SU-DHL-6 (cell line): ENCODE results near the gene SDC3.

Experiments used
- H2AFZ ChIP-seq: fragments of 200-600 bp; sonication (generic); 2 replicates; pipeline ENCODE4 v1.6.1; 2014; ENCODE audit warnings: low read depth, mild to moderate bottlenecking, moderate library complexity, mixed read lengths, antibody characterized with exemption, low read length; ENCODE audit not compliant: severe bottlenecking
- H3F3A ChIP-seq: fragments of 200-600 bp; shearing (Covaris generic); 2 replicates; pipeline ENCODE4 v1.6.0; 2016; ENCODE audit warnings: antibody characterized with exemption, mild to moderate bottlenecking; ENCODE audit not compliant: insufficient read depth
- H3K27ac ChIP-seq: fragments of 200-600 bp; sonication (generic); 2 replicates; pipeline ENCODE4 v1.5.1; 2016; ENCODE audit warnings: low read depth, mild to moderate bottlenecking, low read length, moderate library complexity, mixed read lengths
- H3K27me3 ChIP-seq: fragments of 200-600 bp; sonication (generic), shearing (Covaris generic); 2 replicates; pipeline ENCODE4 v1.6.0; 2014; ENCODE audit warnings: mild to moderate bottlenecking, low read length
- H3K36me3 ChIP-seq: fragments of 200-600 bp; sonication (generic); 2 replicates; pipeline ENCODE4 v1.6.1; 2014; ENCODE audit warnings: mild to moderate bottlenecking, low read length, mixed read lengths
- H3K4me2 ChIP-seq: fragments of 300-600, 200-600 bp; shearing (Covaris generic), sonication (generic); 2 replicates; pipeline ENCODE4 v1.6.0; 2014; ENCODE audit warnings: low read length, low read depth, mild to moderate bottlenecking; ENCODE audit not compliant: poor library complexity, severe bottlenecking
- H3K4me3 ChIP-seq: fragments of 200-600 bp; sonication (generic); 2 replicates; pipeline ENCODE4 v1.5.1; 2014; ENCODE audit warnings: antibody characterized with exemption, low read length, mild to moderate bottlenecking, mixed read lengths; ENCODE audit not compliant: insufficient read depth, poor library complexity, severe bottlenecking
- H3K79me2 ChIP-seq: fragments of 200-600 bp; sonication (generic); 2 replicates; pipeline ENCODE4 v1.6.1; 2014; ENCODE audit warnings: mild to moderate bottlenecking, low read length, moderate library complexity; ENCODE audit not compliant: insufficient read depth
- H3K9ac ChIP-seq: fragments of 200-600 bp; sonication (generic); 2 replicates; pipeline ENCODE4 v1.7.0; 2014; ENCODE audit warnings: mild to moderate bottlenecking, low read length
- H3K9me2 ChIP-seq: fragments of 200-600 bp; sonication (generic); replicated peaks from 2 replicates; pipeline ENCODE4 v1.6.1; 2014; ENCODE audit warnings: low read length; ENCODE audit not compliant: insufficient read depth
- H3K9me3 ChIP-seq: fragments of 200-600 bp; sonication (generic); 2 replicates; pipeline ENCODE4 v1.6.1; 2014; ENCODE audit warnings: low read length, mixed read lengths; ENCODE audit not compliant: insufficient read depth
- H4K20me1 ChIP-seq: fragments of 200-600 bp; sonication (generic); 2 replicates; pipeline ENCODE4 v1.6.1; 2014; ENCODE audit warnings: low read depth, mild to moderate bottlenecking, antibody characterized with exemption, low read length, moderate library complexity, mixed read lengths
- EZH2phosphoT487 ChIP-seq: fragments of 200-600 bp; sonication (generic), shearing (Covaris generic); conservative IDR thresholded peaks from 2 replicates; pipeline ENCODE4 v1.6.1; 2018; ENCODE audit warnings: mild to moderate bottlenecking, antibody characterized with exemption, low read length, moderate library complexity, mixed read lengths
- TF ChIP-seq, protein P1 (sequence below): fragments of 200-600 bp; sonication (generic); IDR thresholded peaks from one replicate; pipeline ENCODE4 v1.5.1; 2017; ENCODE audit warnings: antibody characterized with exemption, mild to moderate bottlenecking, low read length, moderate library complexity; ENCODE audit not compliant: insufficient read depth, poor library complexity, severe bottlenecking

The SDC3 gene

DNA sequence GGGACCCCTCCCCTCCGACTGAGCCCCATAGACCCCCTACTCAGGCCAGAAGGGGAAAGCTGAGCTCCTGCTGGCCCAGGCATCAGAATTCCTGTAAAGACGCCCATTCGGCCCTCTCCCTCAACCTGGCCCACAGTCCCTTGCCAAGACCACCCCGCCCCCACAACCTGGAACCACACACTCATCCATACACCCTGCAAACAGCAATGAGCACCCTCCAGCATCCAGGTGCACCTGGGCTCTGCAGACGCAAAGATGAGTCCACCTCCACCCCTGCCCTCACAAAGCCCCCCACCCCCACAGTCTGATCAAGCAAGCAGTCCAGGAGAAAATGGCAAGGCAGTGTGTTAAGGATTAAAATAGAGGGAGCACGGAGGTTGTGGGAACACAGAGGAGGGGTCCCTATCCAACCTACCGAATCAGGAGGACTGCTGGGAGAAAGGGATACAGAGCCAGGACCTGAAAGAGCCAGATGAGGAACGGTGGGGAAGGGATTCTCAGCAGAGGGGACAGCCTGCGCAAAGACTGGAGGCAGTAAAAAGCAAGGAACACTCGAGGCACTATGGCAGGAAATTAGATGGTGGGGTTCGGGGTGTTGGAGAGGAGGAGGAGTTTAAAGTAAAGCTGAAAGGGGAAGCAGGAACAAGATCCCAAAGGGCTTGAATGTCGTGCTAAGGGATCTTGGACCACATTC is 83.7 kb downstream of the SDC3 start:
- Histone ChIP-seq H3K79me2 (no peaks in the 10 kb centered on the region), H4K20me1 (no peaks in the 10 kb centered on the region), H3K36me3 (no peaks in the 10 kb centered on the region), H3K9me2 (no peaks in the 10 kb centered on the region), H3K27ac (no peak overlapping the region), H3K4me2 (peak overlapping the region; percentile 69), H2AFZ (peak overlapping the region; percentile 74), H3K4me3 (peak overlapping the region; percentile 45), H3K9ac (no peak overlapping the region), H3K9me3 (no peaks in the 10 kb centered on the region), H3F3A (no peaks in the 10 kb centered on the region), H3K27me3 (no peaks in the 10 kb centered on the region)
- no peak for TF ChIP-seq EZH2phosphoT487
- TF ChIP-seq, protein P1, sequence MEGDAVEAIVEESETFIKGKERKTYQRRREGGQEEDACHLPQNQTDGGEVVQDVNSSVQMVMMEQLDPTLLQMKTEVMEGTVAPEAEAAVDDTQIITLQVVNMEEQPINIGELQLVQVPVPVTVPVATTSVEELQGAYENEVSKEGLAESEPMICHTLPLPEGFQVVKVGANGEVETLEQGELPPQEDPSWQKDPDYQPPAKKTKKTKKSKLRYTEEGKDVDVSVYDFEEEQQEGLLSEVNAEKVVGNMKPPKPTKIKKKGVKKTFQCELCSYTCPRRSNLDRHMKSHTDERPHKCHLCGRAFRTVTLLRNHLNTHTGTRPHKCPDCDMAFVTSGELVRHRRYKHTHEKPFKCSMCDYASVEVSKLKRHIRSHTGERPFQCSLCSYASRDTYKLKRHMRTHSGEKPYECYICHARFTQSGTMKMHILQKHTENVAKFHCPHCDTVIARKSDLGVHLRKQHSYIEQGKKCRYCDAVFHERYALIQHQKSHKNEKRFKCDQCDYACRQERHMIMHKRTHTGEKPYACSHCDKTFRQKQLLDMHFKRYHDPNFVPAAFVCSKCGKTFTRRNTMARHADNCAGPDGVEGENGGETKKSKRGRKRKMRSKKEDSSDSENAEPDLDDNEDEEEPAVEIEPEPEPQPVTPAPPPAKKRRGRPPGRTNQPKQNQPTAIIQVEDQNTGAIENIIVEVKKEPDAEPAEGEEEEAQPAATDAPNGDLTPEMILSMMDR: no peak

DNA sequence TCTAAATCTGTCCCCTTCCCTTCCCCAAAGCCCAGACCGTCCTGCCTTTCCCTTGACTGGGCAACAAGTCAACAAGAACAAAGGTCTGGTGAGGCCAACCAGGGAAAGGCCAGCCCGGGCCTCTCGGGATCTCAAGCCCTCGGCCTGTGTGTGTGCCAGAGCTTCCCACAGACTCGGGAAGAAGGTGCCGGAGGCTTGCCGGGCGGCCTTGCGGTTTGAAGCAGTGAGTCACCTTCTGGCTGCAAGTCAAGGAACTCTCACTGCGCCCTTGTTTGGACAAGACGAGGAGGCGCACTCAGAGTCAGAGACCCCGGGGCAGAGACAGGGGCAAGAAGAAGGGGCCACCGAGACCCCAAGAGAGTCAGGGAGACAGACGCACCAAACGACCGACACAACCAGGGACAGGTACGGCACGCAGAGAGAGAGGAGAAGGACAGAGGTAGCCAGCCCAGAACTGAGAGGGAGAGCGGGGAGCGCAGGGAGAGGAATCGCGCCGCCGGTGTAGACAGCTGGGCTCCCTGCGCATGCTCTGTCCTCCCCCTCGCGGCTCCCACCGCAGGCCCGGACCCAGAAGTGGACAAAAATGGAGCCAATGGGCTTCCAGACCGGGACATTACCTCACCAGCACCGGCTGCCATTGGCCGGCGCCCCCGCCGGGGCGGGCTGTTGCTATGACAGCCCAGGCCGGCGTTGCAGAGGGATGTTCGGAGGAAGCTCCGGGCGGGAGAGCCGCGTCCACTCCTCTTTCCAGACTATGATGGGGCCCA is 84.4 kb downstream of the SDC3 start:
- Histone ChIP-seq H2AFZ (peak overlapping the region; percentile 74), H3K9me2 (no peaks in the 10 kb centered on the region), H3K4me3 (peak overlapping the region; percentile 45), H3K9ac (peak overlapping the region; percentile 42), H3K9me3 (no peaks in the 10 kb centered on the region), H3K27ac (no peak overlapping the region), H3K79me2 (no peaks in the 10 kb centered on the region), H4K20me1 (no peaks in the 10 kb centered on the region), H3K27me3 (no peaks in the 10 kb centered on the region), H3F3A (no peaks in the 10 kb centered on the region), H3K36me3 (no peaks in the 10 kb centered on the region), H3K4me2 (peak overlapping the region; percentile 69)
- TF ChIP-seq, protein P1: no peak
- no peak for TF ChIP-seq EZH2phosphoT487

DNA sequence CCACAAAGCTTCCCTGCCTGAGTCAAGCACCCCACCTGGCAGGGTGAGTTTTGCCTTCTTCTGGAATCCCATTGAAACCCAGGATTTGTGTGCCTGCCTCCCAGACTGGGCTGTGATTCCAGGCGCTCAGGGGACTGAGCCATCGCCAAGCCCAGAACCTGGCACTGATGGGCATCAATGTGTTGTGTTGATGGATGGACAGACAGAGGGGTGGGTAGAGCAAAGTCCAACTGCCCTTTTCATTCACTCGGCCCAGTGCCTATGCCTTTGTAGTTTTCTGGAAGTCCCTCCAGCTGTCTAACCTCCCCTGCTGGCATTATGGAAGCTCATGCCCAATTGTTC is 85.0 kb downstream of the SDC3 start:
- H2AFZ ChIP-seq: no peak overlapping the region
- no peaks in the 10 kb centered on the region for H3K9me2 ChIP-seq
- no peaks in the 10 kb centered on the region for H3F3A ChIP-seq
- H3K4me3 ChIP-seq: no peak overlapping the region
- no peaks in the 10 kb centered on the region for H3K9me3 ChIP-seq
- H3K27ac ChIP-seq: no peak overlapping the region
- H3K4me2 ChIP-seq: peak overlapping the region; percentile 69
- H4K20me1 ChIP-seq: no peaks in the 10 kb centered on the region
- H3K36me3 ChIP-seq: no peaks in the 10 kb centered on the region
- no peak overlapping the region for H3K9ac ChIP-seq
- no peak for TF ChIP-seq EZH2phosphoT487
- TF ChIP-seq, protein P1: no peak
- H3K27me3 ChIP-seq: no peaks in the 10 kb centered on the region
- no peaks in the 10 kb centered on the region for H3K79me2 ChIP-seq
